HL-60 (cell line): ENCODE measurements around the gene MRPS23.

ENCODE experiments used
- DNase-seq, 2 experiments: peaks; one replicate each; pipeline ENCODE4 v3.0.0-alpha.2; 2010 to 2020; ENCODE audit warnings: low read depth in 1 of 2, low spot score in 1 of 2
- H3K27ac ChIP-seq: fragments of 250-450 bp; sonication (Bioruptor Pico); replicated peaks from 2 replicates; pipeline ENCODE4 v1.5.1; 2020; ENCODE audit warnings: mild to moderate bottlenecking, moderate library complexity
- H3K27me3 ChIP-seq: fragments of 250-450 bp; sonication (Bioruptor Pico); 2 replicates; pipeline ENCODE4 v1.5.1; 2021; ENCODE audit warnings: mild to moderate bottlenecking, moderate library complexity; ENCODE audit not compliant: insufficient read depth, poor library complexity, severe bottlenecking
- H3K4me3 ChIP-seq: replicated peaks from 2 replicates; pipeline ENCODE4 v1.5.1; 2011; ENCODE audit warnings: mild to moderate bottlenecking, control low read depth, low read length; ENCODE audit not compliant: insufficient read depth
- GABPA ChIP-seq: IDR thresholded peaks from 2 replicates; pipeline ENCODE4 v1.6.1; 2012; ENCODE audit warnings: low read depth
- POLR2AphosphoS5 ChIP-seq: IDR thresholded peaks from 2 replicates; pipeline ENCODE4 v1.6.1; 2012; ENCODE audit warnings: low read depth
- SPI1 ChIP-seq: IDR thresholded peaks from 2 replicates; pipeline ENCODE4 v1.6.1; 2012; ENCODE audit warnings: low read depth, mild to moderate bottlenecking, borderline replicate concordance
- TF ChIP-seq, protein P1 (sequence below): IDR thresholded peaks from 2 replicates; pipeline ENCODE4 v1.6.1; 2012; ENCODE audit warnings: low read depth; ENCODE audit not compliant: insufficient replicate concordance
- TF ChIP-seq, protein P2 (sequence below): IDR thresholded peaks from one replicate; pipeline ENCODE4 v1.5.1; 2011; ENCODE audit warnings: low read length, control low read depth, inconsistent platforms; ENCODE audit not compliant: insufficient read depth

Gene MRPS23

DNA sequence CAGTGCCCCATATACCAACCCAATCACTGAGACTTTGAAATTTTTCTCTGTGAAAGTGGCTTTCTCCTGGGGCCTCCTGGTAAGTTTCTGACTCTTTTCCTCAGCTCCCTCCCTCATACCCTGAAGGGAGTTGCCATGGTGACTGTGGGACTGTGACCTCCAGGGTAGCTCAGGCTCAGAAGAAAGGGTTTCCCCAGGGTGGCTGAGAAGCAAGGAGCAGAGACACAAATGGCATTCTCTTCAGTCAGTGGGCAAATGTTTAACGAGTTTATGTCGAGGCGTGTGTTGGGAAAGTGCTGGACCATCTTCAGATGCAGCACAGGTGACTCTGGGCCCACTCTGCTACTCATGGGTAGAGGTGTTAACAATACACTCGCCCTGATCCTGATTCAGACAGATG, 46.8 kb downstream of the MRPS23 start:
- TF ChIP-seq, protein P1, sequence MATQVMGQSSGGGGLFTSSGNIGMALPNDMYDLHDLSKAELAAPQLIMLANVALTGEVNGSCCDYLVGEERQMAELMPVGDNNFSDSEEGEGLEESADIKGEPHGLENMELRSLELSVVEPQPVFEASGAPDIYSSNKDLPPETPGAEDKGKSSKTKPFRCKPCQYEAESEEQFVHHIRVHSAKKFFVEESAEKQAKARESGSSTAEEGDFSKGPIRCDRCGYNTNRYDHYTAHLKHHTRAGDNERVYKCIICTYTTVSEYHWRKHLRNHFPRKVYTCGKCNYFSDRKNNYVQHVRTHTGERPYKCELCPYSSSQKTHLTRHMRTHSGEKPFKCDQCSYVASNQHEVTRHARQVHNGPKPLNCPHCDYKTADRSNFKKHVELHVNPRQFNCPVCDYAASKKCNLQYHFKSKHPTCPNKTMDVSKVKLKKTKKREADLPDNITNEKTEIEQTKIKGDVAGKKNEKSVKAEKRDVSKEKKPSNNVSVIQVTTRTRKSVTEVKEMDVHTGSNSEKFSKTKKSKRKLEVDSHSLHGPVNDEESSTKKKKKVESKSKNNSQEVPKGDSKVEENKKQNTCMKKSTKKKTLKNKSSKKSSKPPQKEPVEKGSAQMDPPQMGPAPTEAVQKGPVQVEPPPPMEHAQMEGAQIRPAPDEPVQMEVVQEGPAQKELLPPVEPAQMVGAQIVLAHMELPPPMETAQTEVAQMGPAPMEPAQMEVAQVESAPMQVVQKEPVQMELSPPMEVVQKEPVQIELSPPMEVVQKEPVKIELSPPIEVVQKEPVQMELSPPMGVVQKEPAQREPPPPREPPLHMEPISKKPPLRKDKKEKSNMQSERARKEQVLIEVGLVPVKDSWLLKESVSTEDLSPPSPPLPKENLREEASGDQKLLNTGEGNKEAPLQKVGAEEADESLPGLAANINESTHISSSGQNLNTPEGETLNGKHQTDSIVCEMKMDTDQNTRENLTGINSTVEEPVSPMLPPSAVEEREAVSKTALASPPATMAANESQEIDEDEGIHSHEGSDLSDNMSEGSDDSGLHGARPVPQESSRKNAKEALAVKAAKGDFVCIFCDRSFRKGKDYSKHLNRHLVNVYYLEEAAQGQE, result no peak
- TF ChIP-seq POLR2AphosphoS5 (no peak), GABPA (no peak), SPI1 (no peak)
- TF ChIP-seq, protein P2, sequence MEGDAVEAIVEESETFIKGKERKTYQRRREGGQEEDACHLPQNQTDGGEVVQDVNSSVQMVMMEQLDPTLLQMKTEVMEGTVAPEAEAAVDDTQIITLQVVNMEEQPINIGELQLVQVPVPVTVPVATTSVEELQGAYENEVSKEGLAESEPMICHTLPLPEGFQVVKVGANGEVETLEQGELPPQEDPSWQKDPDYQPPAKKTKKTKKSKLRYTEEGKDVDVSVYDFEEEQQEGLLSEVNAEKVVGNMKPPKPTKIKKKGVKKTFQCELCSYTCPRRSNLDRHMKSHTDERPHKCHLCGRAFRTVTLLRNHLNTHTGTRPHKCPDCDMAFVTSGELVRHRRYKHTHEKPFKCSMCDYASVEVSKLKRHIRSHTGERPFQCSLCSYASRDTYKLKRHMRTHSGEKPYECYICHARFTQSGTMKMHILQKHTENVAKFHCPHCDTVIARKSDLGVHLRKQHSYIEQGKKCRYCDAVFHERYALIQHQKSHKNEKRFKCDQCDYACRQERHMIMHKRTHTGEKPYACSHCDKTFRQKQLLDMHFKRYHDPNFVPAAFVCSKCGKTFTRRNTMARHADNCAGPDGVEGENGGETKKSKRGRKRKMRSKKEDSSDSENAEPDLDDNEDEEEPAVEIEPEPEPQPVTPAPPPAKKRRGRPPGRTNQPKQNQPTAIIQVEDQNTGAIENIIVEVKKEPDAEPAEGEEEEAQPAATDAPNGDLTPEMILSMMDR, result no peak
- H3K27me3 ChIP-seq, result peaks cover 3% of the 10 kb centered on the region
- no peak overlapping the region for H3K4me3 ChIP-seq
- DNase-seq, result no peak
- no peak overlapping the region for H3K27ac ChIP-seq

- TF ChIP-seq, protein P1, result no peak
- TF ChIP-seq POLR2AphosphoS5 (no peak), SPI1 (no peak), GABPA (no peak)
- TF ChIP-seq, protein P2, result no peak
These were observed 48.7 kb downstream of the MRPS23 start for GRCh38 chr17:57801044-57801711.

GRCh38 chr17:57794841-57795240, 55.0 kb downstream of the MRPS23 start:
- Histone ChIP-seq H3K27ac (no peak overlapping the region), H3K4me3 (no peak overlapping the region), H3K27me3 (no peaks in the 10 kb centered on the region)
- no peak for DNase-seq
- TF ChIP-seq SPI1 (no peak), POLR2AphosphoS5 (no peak), GABPA (no peak)
- TF ChIP-seq, protein P1, result no peak
- TF ChIP-seq, protein P2, result no peak

More at GRCh38 chr17:57801044-57801711, 48.7 kb downstream of the MRPS23 start:
- Histone ChIP-seq H3K27me3 (peaks cover 3% of the 10 kb centered on the region), H3K4me3 (no peak overlapping the region), H3K27ac (no peak overlapping the region)
- DNase-seq, result no peak
